Common myeloid progenitor, CD34-positive (primary cell): ENCODE results near the gene AMBRA1.

ENCODE experiments used
- CTCF ChIA-PET: fragments of 350-600 bp; sonication (Branson Sonifier 250); formaldehyde crosslinking; loops from one replicate; lab custom pipeline; 2021; ENCODE audit warnings: antibody characterized with exemption; lab: Charles Lee
- POLR2A ChIA-PET: fragments of 350-600 bp; sonication (Branson Sonifier 250); formaldehyde crosslinking; loops from one replicate; lab custom pipeline; 2021; ENCODE audit warnings: antibody characterized with exemption; lab: Charles Lee
- DNase-seq, 3 donors: peaks; one replicate each; pipeline versions ENCODE4 v3.0.0 to v3.0.0-alpha.2; 2013
- H3K27ac ChIP-seq, 2 experiments: 1 replicate in 1 of 2; 2 replicates in 1 of 2; pipeline ENCODE4 v1.7.0; 2013; ENCODE audit warnings: inconsistent platforms in 2 of 2, low read length in 2 of 2, mild to moderate bottlenecking in 2 of 2, low read depth in 1 of 2, moderate library complexity in 1 of 2; ENCODE audit not compliant: severe bottlenecking in 2 of 2, insufficient read depth in 1 of 2, poor library complexity in 1 of 2
- H3K27me3 ChIP-seq, 5 experiments: replicated peaks in 2 of 5; 1 replicate in 3 of 5; 2 replicates in 2 of 5; pipeline versions ENCODE4 v1.6.1 to v1.7.0; 2013; ENCODE audit warnings: low read length in 4 of 5, mild to moderate bottlenecking in 2 of 5, moderate library complexity in 2 of 5, inconsistent platforms in 1 of 5; ENCODE audit not compliant: insufficient read depth in 5 of 5, control insufficient read depth in 4 of 5
- H3K36me3 ChIP-seq, 4 experiments: 1 replicate in 2 of 4; 2 replicates in 2 of 4; pipeline versions ENCODE4 v1.6.1 to v1.7.0; 2013; ENCODE audit warnings: low read length in 3 of 4, control low read depth in 1 of 4, mild to moderate bottlenecking in 1 of 4; ENCODE audit not compliant: control insufficient read depth in 4 of 4, insufficient read depth in 4 of 4
- H3K4me1 ChIP-seq, 4 experiments: 1 replicate in 3 of 4; 2 replicates in 1 of 4; pipeline versions ENCODE4 v1.6.1 to v1.7.1; 2013; ENCODE audit warnings: low read length in 3 of 4, mild to moderate bottlenecking in 3 of 4, control low read depth in 1 of 4, inconsistent platforms in 1 of 4, moderate library complexity in 1 of 4; ENCODE audit not compliant: control insufficient read depth in 4 of 4, insufficient read depth in 4 of 4; ENCODE audit errors: control extremely low read depth in 1 of 4
- H3K4me3 ChIP-seq, 7 experiments: 1 replicate in 4 of 7; 2 replicates in 3 of 7; pipeline versions ENCODE4 v1.5.1 to v1.7.0; 2013; ENCODE audit warnings: mild to moderate bottlenecking in 7 of 7, low read length in 6 of 7, moderate library complexity in 6 of 7, inconsistent platforms in 2 of 7, low read depth in 2 of 7, control low read depth in 1 of 7; ENCODE audit not compliant: insufficient read depth in 4 of 7, control insufficient read depth in 1 of 7; ENCODE audit errors: extremely low read depth in 1 of 7
- H3K9me3 ChIP-seq, 5 experiments: 1 replicate in 4 of 5; 2 replicates in 1 of 5; pipeline versions ENCODE4 v1.6.1 to v1.7.1; 2013; ENCODE audit warnings: low read length in 4 of 5, mild to moderate bottlenecking in 2 of 5, inconsistent platforms in 1 of 5, low read depth in 1 of 5, moderate library complexity in 1 of 5; ENCODE audit not compliant: control insufficient read depth in 4 of 5, insufficient read depth in 2 of 5; ENCODE audit errors: control extremely low read depth in 1 of 5
- WGBS: methylation state at CpG from one replicate; pipeline ENCODE4 v1.1.5; 2013; ENCODE audit not compliant: insufficient coverage; 5-methylcytosine and 5-hydroxymethylcytosine counted together

Gene AMBRA1

GRCh38 chr11:46471943-46472661 is 121.7 kb downstream of the AMBRA1 start:
- POLR2A ChIA-PET, result no interaction called here
- CTCF ChIA-PET, result interaction anchor here (0.5 to 1.5 kb wide), 2 partner anchors 16 to 343 kb away, joined by 3 to 4 read pairs; no protein-coding TSS in a partner anchor
- Histone ChIP-seq H3K27ac (no peak overlapping the region), H3K4me1 (no peaks in the 10 kb centered on the region), H3K36me3 (peaks cover 0 to 6% (median 0%) of the 10 kb centered on the region in 4 experiments), H3K4me3 (no peak overlapping the region), H3K27me3 (no peaks in the 10 kb centered on the region), H3K9me3 (no peaks in the 10 kb centered on the region)
- no peak for DNase-seq
- WGBS, result 92% methylated on average over 2 of the region's 5 CpGs

- no peaks in the 10 kb centered on the region for H3K9me3 ChIP-seq
- no peak overlapping the region for H3K4me3 ChIP-seq
- H3K27ac ChIP-seq, result no peak overlapping the region
- no peaks in the 10 kb centered on the region for H3K4me1 ChIP-seq
- H3K27me3 ChIP-seq, result no peaks in the 10 kb centered on the region
- WGBS, result 100% methylated on average over 4 of the region's 4 CpGs
- ChIA-PET CTCF (interaction anchor here (1.7 kb wide), 1 partner anchor 10 kb away, joined by 4 read pairs; no protein-coding TSS in a partner anchor), POLR2A (no interaction called here)
- peaks cover 0 to 6% (median 0%) of the 10 kb centered on the region in 4 experiments for H3K36me3 ChIP-seq
- DNase-seq, result no peak
Measured at GRCh38 chr11:46469926-46470325, 123.9 kb downstream of the AMBRA1 start.

- ChIA-PET CTCF (interaction anchor here (0.8 kb wide), 1 partner anchor 25 kb away, joined by 3 read pairs; no protein-coding TSS in a partner anchor), POLR2A (no interaction called here)
- H3K27me3 ChIP-seq, result no peaks in the 10 kb centered on the region
- H3K9me3 ChIP-seq, result no peaks in the 10 kb centered on the region
- H3K36me3 ChIP-seq, result peaks cover 0 to 6% (median 0%) of the 10 kb centered on the region in 4 experiments
- WGBS, result 100% methylated on average over 1 of the region's 1 CpG
- no peaks in the 10 kb centered on the region for H3K4me1 ChIP-seq
- DNase-seq, result peak in 1 of 3 donors; percentile 24
- H3K4me3 ChIP-seq, result no peak overlapping the region
- H3K27ac ChIP-seq, result no peak overlapping the region
Measured at GRCh38 chr11:46465683-46466082, 128.1 kb downstream of the AMBRA1 start.

GRCh38 chr11:46463701-46464421 is 130.0 kb downstream of the AMBRA1 start:
- CTCF ChIA-PET, result no interaction called here
- Histone ChIP-seq H3K4me3 (no peak overlapping the region), H3K27ac (no peak overlapping the region), H3K36me3 (peaks cover 0 to 6% (median 0%) of the 10 kb centered on the region in 4 experiments), H3K27me3 (no peaks in the 10 kb centered on the region), H3K4me1 (no peaks in the 10 kb centered on the region), H3K9me3 (no peaks in the 10 kb centered on the region)
- DNase-seq, result no peak
- WGBS, result 90% methylated on average over 5 of the region's 5 CpGs
- POLR2A ChIA-PET, result no interaction called here

- H3K4me1 ChIP-seq, result no peaks in the 10 kb centered on the region
- ChIA-PET CTCF (interaction anchor here (0.7 to 1.2 kb wide), 2 partner anchors 29 to 148 kb away, joined by 3 read pairs; no protein-coding TSS in a partner anchor), POLR2A (no interaction called here)
- DNase-seq, result no peak
- 90% methylated on average over 1 of the region's 1 CpG for WGBS
- no peaks in the 10 kb centered on the region for H3K9me3 ChIP-seq
- H3K27me3 ChIP-seq, result no peaks in the 10 kb centered on the region
- H3K4me3 ChIP-seq, result no peak overlapping the region
- no peaks in the 10 kb centered on the region for H3K36me3 ChIP-seq
- H3K27ac ChIP-seq, result no peak overlapping the region
Measured at GRCh38 chr11:46461461-46461927, 132.3 kb downstream of the AMBRA1 start.

GRCh38 chr11:46458491-46458890 is 135.3 kb downstream of the AMBRA1 start:
- ChIA-PET CTCF (no interaction called here), POLR2A (no interaction called here)
- Histone ChIP-seq H3K27ac (no peak overlapping the region), H3K27me3 (no peaks in the 10 kb centered on the region), H3K4me3 (no peak overlapping the region), H3K4me1 (no peaks in the 10 kb centered on the region), H3K9me3 (no peaks in the 10 kb centered on the region), H3K36me3 (peaks cover 0 to 3% (median 0%) of the 10 kb centered on the region in 4 experiments)
- WGBS, result 100% methylated on average over 1 of the region's 2 CpGs
- DNase-seq, result no peak
